Activated CD4-positive, alpha-beta T cell treated with anti-CD3 and anti-CD28 coated beads, Interleukin-2, amount 50 U/mL, for 48 hours (primary cell): Measurements from ENCODE around the gene BMPER.

ENCODE experiments used
- DNase-seq, 2 experiments: peaks; one replicate each; pipeline ENCODE4 v3.0.0-alpha.2; 2020

BMPER gene

DNA sequence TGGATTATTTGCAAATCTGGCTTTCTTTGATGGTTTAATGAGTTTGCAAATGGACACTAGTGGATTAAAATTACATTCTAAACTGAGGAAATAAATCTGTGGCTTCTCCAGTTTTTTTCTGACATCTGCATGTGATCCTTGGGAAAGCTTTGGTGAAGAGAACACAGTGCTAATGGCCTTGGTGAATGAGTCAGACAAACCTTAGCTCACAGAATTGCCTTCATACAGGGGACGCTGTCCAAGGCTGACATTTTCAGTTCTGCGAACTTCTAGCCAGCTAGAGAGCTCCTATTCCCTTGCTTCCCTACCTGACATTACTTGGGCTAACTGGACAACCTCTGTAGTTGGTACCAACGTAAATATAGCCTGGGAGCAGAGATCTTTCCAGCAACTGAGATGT, 21.2 kb downstream of the BMPER start:
- DNase-seq: no peak

GRCh38 chr7:33928986-33929385, 23.6 kb downstream of the BMPER start:
- DNase-seq: no peak

DNA sequence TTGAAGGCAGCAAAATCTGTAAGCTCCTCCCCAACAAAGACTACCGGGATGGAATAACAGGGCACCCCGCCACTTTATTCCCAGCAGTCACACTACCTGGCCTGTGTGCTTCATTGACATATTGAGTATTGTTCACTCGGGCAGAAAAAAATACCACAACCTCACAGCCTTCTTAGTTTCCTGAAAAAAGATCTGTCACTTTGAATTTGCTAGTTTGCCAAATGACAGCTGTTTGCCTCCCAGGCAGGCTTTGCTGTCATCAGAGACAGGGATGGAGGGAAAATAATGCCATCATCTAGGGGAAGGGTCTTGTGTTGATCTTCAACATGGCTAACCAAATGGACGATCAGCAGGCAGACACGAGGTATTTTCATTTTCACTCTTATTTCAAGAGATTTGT, 26.9 kb downstream of the BMPER start:
- DNase-seq: no peak

GRCh38 chr7:33932832-33933468, 27.6 kb downstream of the BMPER start:
- DNase-seq: peak; percentile 66 to 73

DNA sequence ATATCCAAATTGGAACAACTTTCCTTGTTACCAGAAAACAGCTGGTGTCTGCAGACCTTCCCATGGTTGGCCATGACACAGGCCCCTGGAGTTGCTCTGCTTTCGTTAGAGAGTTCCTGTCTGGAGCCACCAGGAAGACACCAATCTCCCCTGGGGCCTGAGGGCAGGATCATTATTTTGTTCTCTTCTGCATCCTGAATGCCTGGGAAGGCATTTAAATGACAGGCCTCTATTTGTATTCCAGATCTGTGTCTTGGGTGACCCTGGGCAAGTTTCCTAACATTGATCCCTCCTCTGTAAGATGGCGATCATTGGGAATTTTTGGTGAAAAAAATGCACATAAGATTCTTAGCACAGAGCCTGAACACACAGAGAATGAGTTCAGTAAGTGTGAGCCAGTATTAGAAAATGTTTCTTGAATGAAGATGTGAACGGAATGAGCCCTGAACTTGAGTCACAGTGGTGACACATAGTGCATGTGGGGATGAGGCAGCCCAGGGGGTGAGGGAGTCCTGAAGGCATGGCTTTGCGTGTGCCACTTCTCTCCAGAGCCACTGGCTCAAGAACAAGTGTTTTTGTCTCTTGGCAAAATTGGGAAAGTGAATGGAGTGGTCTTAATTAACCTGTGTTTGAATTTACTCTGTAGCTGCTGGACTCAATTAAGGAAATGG, 28.4 kb downstream of the BMPER start:
- no peak for DNase-seq

- DNase-seq: no peak
Observed at GRCh38 chr7:33934391-33934790, 29.1 kb downstream of the BMPER start.

- no peak for DNase-seq
Observed at GRCh38 chr7:33936503-33936902, 31.2 kb downstream of the BMPER start.

DNA sequence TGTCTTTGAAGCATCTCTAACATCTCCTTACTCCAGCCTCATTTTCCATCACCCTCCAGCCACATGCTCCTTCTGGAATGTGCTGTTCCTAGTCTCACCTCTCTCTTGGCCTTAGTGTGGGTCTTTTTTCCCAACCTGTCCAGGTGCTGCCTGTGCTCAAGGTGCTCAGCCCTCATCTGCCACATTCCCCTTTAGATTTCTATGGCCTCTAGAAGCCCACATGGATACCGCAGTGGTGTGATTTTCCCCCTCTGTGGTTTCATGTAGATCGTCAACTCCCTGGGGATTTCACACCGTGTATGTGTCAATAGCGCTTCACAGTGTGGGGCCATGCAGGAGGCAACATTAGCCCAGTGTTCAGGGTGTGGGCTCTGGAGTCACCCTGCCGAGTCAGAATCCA, 32.5 kb downstream of the BMPER start:
- DNase-seq: no peak

- no peak for DNase-seq
Observed at GRCh38 chr7:33939121-33939520, 33.8 kb downstream of the BMPER start.

GRCh38 chr7:33940503-33940902, 35.2 kb downstream of the BMPER start:
- DNase-seq: no peak

DNA sequence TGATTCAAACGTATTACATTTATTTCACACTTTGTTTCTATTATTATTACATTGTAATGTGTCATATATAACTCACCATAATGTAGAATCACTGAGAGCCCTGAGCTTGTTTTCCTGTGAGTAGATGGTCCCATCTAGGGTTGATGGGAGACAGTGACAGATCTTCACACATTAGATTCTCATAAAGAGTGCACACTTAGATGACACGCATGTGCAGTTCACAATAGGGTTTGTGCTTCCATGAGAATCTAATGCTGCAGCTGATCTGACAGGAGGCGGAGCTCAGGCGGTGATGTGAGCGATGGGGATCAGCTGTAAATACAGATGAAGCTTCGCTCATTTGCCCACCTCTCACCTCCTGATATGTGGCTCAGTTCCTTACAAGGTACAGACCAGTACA, 36.1 kb downstream of the BMPER start:
- DNase-seq: no peak

DNA sequence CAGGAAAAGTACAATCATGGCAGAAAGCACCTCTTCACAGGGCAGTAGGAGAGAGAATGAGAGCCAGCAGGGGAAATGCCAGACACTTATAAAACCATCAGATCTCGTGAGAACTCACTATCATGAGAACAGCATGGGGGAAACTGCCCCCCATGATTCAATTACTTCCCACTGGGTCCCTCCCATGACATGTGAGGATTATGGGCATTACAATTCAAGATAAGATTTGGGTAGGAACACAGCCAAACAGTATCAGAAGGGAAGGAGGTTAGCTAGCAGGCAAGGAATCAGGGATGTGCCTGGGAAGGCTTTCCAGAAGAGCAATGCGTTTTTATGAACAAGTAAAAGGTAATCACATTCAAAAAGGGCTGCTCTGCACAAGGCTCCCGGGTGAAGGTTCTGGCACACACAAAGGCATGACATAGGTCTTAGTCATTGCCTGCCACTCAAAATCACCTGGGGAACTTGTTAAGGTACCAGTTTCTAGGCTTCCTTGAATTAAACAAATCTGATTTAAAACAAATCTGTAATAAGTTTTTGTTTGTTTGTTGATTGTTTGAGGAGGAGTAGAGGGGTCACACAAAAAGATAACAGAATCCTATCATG, 40.9 kb downstream of the BMPER start:
- no peak for DNase-seq

DNA sequence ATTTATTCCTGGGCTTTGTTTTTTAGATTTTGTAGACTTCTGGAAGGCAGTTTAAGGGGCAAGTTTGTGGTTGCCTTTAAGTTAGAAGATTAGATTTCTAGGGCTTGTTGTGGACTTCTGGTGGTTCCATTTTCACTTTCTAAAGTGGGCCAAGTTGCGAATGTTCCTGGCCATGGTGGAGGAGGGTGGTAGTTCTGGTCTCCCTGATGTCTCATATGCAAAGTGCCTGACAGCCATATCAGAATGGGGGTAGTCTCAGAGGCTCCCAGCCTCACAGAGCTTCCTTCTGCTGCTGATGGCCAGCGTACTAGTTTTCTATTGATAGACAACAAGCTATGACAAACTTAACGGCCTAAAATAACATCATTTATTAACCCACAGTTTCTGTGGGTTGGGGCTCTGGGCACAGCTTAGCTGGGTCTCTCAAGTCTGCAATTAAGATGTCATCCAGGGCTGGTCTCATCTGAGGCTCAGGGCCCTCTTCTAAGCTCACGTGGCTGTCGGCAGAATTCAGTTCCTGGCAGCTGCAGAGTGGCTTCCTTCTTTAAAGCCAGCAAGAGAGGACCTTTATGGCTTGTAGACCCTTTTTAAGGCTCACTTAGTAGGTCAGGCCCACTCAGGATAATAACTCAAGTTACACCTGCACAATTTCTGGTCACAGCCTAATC, 44.8 kb downstream of the BMPER start:
- DNase-seq: no peak

DNA sequence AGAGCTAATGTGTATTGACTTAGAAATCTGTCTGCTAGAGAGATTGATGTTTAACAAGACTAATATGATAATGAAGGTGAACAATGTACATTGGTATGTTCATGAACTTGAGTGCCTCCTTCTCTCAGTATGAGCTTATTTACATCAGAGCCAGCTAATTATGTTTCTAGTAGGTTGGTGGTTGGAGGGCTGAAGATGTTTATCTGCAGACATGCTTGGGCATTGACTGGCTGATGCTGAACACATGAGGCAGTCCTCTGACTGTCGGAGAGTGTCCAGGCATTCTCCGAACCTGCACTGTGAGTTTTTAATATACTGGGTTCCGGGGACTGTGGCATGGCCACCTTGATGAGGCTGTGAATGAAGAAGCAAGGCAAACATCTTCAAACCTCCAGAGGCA, 47.5 kb downstream of the BMPER start:
- DNase-seq: no peak

GRCh38 chr7:33958104-33958503, 52.8 kb downstream of the BMPER start:
- DNase-seq: no peak

GRCh38 chr7:33959676-33960075, 54.3 kb downstream of the BMPER start:
- DNase-seq: no peak

DNA sequence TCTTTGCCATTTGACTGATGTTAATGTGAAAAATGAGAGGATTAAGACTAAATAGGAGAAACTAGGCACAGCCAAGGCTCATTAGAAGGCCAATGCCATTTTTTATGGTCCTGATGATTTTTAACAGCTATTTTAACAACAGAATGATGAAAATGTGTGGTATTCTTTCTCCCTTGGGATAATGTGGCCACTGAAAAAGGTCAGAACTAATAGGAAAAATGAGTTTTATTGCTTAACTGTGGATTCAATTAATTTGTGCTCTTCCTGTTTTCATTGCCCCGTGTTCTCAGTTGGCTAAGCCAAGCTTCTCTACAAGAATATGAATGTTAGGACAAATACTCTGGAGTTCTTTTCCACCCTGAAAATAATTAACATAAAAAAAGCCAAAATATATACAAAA, 56.6 kb downstream of the BMPER start:
- no peak for DNase-seq

DNA sequence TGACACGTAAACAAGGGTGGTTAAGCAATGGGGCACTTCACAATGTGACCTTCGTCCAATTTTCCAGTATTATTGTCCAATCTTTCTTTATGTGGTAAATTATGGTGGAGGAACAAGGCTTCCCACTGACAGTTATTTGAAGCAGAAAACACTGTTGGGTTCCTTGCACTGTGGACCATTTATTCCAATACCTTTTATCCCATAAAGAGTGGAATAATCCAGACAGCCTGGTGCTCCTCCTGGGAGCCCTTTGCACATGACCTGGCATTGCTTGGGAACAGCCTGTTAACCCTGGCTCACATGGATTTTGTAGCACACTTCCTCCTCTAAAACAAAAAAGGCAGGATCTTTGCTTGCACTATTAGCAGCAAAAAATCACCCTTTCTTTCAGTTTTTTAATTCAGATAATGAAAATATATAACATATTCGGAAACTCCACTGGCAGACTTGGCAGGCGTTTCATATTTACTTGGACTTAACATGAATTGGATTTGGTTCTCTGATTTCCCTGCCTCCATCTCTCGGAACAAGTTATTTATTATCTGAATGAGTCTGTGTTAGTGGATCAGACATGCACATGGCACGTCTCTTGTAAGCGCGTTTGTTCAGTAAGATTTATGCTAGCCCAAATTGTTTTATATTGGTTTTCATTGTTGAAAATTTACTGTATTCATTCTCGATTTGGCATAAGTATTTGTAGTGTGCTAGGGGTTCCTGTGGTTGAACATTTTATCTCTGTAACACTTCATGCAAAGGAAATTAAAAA, 59.3 kb downstream of the BMPER start:
- DNase-seq: no peak

DNA sequence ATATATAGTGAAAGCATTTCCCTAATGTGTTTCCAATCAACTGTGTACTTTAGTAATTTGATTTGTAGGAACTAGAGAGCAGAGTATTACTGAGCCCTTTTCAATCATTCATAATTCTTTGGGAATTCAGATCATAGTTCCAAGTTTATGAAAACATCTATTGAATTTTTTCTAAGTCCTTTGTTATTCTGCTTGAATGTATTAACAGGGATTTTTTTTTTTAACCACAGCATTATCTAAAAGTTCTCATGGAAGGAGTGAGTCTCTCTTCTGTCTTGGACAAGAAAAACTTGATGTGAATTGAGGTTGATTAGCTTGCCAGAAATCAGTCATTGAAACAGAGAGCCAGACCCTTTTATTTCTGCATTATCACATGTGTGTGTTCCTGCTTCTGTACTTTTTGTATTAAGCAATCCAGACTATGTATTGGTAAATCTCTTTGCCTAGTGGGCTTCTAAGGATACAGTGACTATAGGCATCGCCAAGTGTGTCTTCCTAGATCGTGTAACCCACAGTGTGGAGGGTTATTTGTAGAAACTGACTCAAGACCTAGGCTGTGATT, 59.9 kb downstream of the BMPER start:
- DNase-seq: no peak

DNA sequence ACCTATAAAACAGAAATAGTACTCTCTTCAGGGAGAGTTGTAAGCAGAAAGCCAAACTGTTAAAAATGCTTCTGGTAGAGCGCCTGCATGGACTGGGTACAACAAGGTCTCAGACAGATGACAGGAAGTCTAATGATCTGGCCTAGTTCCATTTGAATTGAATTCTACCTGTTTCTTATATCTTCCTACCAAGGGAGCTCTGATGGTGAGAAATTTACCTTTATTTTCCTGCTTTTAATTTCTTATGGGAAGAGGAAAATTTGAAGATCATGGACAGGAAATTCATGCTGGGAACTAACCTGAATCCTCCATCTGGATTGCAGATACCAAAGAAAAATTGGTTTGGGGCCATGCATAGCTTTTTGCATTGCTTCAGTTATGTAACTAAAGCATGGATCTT, 63.3 kb downstream of the BMPER start:
- no peak for DNase-seq

GRCh38 chr7:33970536-33970935, 65.2 kb downstream of the BMPER start:
- DNase-seq: no peak

GRCh38 chr7:33971106-33971505, 65.8 kb downstream of the BMPER start:
- DNase-seq: no peak
